Measurements from ENCODE around the gene PKNOX2.

PKNOX2 gene

GRCh38 chr11:125412509-125412908 lies 248.0 kb downstream of the PKNOX2 start:
- no peak for DNase-seq (ENCODE audit: low spot score)

GRCh38 chr11:125413226-125413625 lies 248.7 kb downstream of the PKNOX2 start:
- DNase-seq (ENCODE audit: low spot score), result no peak

GRCh38 chr11:125414121-125414520 lies 249.6 kb downstream of the PKNOX2 start:
- DNase-seq (ENCODE audit: low spot score), result no peak

- no peak for DNase-seq (ENCODE audit: low spot score)
These were observed 252.7 kb downstream of the PKNOX2 start for GRCh38 chr11:125416981-125417935.

- no peak for DNase-seq (ENCODE audit: low spot score)
These were observed 253.8 kb downstream of the PKNOX2 start for GRCh38 chr11:125418396-125418795.

- no peak for DNase-seq (ENCODE audit: low spot score)
These were observed 258.1 kb downstream of the PKNOX2 start for GRCh38 chr11:125422681-125423080.

- DNase-seq (ENCODE audit: low spot score), result peak; percentile 35
These were observed 258.8 kb downstream of the PKNOX2 start for GRCh38 chr11:125423247-125423849.

GRCh38 chr11:125425601-125426000 lies 261.1 kb downstream of the PKNOX2 start:
- no peak for DNase-seq (ENCODE audit: low spot score)

GRCh38 chr11:125426818-125427528 lies 262.4 kb downstream of the PKNOX2 start:
- DNase-seq (ENCODE audit: low spot score), result no peak

- no peak for DNase-seq (ENCODE audit: low spot score)
These were observed 264.1 kb downstream of the PKNOX2 start for GRCh38 chr11:125428486-125429173.

GRCh38 chr11:125429174-125429707 lies 264.7 kb downstream of the PKNOX2 start:
- peak; percentile 58 for DNase-seq (ENCODE audit: low spot score)

- DNase-seq (ENCODE audit: low spot score), result no peak
These were observed 265.5 kb downstream of the PKNOX2 start for GRCh38 chr11:125429807-125430678.

- no peak for DNase-seq (ENCODE audit: low spot score)
These were observed 266.5 kb downstream of the PKNOX2 start for GRCh38 chr11:125431009-125431408.

GRCh38 chr11:125431481-125431880 lies 266.9 kb downstream of the PKNOX2 start:
- DNase-seq (ENCODE audit: low spot score), result no peak

- peak; percentile 66 for DNase-seq (ENCODE audit: low spot score)
These were observed 269.0 kb downstream of the PKNOX2 start for GRCh38 chr11:125433454-125434121.

- no peak for DNase-seq (ENCODE audit: low spot score)
These were observed 271.1 kb downstream of the PKNOX2 start for GRCh38 chr11:125435461-125436238.

- DNase-seq (ENCODE audit: low spot score), result no peak
These were observed 277.3 kb downstream of the PKNOX2 start for GRCh38 chr11:125441648-125442410.

GRCh38 chr11:125442946-125443345 lies 278.4 kb downstream of the PKNOX2 start:
- DNase-seq (ENCODE audit: low spot score), result no peak
